IgD-negative memory B cell (primary cell): ENCODE measurements around the gene ZNF628. TPM values are rescaled to one million over a fixed set of nuclear protein-coding genes. Genes with fewer than 3 reads are reported as not detected.

Experiments used
- H3K27ac Mint-ChIP-seq, 3 donors: one replicate each; pipeline ENCODE4 v1.8.0; 2020 to 2022; ENCODE audit warnings: mild to moderate bottlenecking in 3 of 3, mixed read lengths in 3 of 3, moderate library complexity in 1 of 3
- H3K27me3 Mint-ChIP-seq: one replicate; pipeline ENCODE4 v1.8.0; 2021; ENCODE audit warnings: mixed read lengths
- H3K36me3 Mint-ChIP-seq: one replicate; pipeline ENCODE4 v1.8.0; 2020; ENCODE audit warnings: mild to moderate bottlenecking, mixed read lengths
- H3K4me1 Mint-ChIP-seq, 3 donors: one replicate each; pipeline ENCODE4 v1.8.0; 2020 to 2022; ENCODE audit warnings: mixed read lengths in 3 of 3, mild to moderate bottlenecking in 1 of 3
- H3K4me3 Mint-ChIP-seq, 4 donors: one replicate each; pipeline ENCODE4 v1.8.0; 2020 to 2022; ENCODE audit warnings: mild to moderate bottlenecking in 4 of 4, mixed read lengths in 4 of 4, moderate library complexity in 3 of 4
- H3K9me3 Mint-ChIP-seq, 3 donors: one replicate each; pipeline ENCODE4 v1.8.0; 2020 to 2021; ENCODE audit warnings: mixed read lengths in 3 of 3, mild to moderate bottlenecking in 1 of 3
- polyA plus RNA-seq: library from polyadenylated mRNA; unstranded; fragments of 300-500 nt; fragmentation: Illumina TruSeq; gene quantifications from one replicate; pipeline ENCODE4 v1.2.3, GENCODE V29; 2021

ZNF628 gene
- polyA plus RNA-seq, 1 donor from 2014 or later, result 0.34 TPM

DNA sequence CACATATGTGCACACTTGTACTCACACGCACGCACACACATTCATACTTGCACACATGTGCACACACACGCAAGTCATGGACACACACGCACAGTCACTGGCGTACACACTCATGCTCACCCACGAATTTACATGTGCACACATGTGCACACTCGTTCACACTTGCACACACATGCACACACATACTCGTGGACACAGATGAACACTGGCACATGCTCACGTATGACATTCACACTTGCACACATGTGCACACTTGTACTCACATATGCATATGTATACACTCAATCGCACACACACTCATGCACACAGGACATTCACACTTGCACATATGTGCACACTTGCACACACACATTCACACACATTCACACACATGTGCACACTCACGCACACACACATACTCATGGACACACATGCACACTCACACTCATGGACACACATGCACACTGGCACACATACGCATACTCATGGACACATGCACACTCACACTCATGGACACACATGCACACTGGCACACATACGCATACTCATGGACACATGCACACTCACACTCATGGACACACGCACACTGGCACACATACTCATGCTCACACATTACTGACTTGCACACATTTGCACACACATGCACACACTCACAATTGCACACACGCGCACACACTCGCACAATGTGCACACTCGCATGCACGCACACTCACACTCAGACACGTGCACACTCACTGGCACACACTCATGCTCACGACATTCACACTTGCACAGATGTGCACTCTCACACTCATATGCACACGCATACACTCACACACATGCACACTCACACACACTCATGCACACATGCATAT, 51.0 kb downstream of the ZNF628 start:
- no peaks in the 10 kb centered on the region for H3K4me1 Mint-ChIP-seq
- H3K9me3 Mint-ChIP-seq, result no peaks in the 10 kb centered on the region
- H3K36me3 Mint-ChIP-seq, result no peaks in the 10 kb centered on the region
- no peak overlapping the region for H3K27ac Mint-ChIP-seq
- no peak overlapping the region for H3K4me3 Mint-ChIP-seq
- no peaks in the 10 kb centered on the region for H3K27me3 Mint-ChIP-seq

DNA sequence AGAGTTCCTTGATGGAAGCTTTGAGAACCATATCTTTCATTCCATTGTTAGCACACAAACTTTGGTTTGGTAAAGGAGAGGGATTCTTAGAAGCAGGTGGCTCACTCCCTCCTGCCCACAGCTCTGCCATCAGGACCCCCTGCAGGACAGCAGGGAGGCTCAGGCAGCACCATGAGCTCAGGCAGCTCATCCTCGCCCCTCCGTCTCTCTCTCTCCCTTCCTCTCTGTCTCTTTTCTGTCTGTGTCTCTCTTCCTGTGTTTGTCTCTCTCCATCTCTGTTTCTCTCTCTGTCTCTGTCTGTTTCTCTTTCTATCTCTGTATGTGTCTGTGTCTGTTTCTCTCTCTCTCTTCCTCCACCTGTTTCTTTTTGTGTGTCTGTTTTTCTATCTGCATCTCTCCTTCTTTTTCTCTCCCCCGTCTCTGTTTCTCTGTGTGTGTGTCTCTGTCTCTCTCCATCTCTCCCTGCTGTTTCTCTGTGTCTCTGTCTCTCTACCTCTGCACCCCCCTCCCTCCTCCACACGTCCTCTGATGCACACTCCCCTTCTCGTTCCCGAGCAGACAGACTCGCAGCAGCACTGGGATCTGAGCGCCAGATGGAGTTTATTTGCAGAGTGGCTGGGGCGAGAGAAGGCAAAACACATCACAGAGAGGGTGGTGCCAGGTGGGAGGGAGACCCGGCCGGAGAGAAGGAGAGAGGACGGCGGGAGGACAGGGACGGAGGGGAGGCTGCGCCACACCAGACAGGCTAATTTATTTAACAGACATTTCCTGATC, 51.8 kb downstream of the ZNF628 start:
- no peaks in the 10 kb centered on the region for H3K9me3 Mint-ChIP-seq
- no peaks in the 10 kb centered on the region for H3K27me3 Mint-ChIP-seq
- no peak overlapping the region for H3K4me3 Mint-ChIP-seq
- no peaks in the 10 kb centered on the region for H3K36me3 Mint-ChIP-seq
- no peaks in the 10 kb centered on the region for H3K4me1 Mint-ChIP-seq
- H3K27ac Mint-ChIP-seq, result no peak overlapping the region

DNA sequence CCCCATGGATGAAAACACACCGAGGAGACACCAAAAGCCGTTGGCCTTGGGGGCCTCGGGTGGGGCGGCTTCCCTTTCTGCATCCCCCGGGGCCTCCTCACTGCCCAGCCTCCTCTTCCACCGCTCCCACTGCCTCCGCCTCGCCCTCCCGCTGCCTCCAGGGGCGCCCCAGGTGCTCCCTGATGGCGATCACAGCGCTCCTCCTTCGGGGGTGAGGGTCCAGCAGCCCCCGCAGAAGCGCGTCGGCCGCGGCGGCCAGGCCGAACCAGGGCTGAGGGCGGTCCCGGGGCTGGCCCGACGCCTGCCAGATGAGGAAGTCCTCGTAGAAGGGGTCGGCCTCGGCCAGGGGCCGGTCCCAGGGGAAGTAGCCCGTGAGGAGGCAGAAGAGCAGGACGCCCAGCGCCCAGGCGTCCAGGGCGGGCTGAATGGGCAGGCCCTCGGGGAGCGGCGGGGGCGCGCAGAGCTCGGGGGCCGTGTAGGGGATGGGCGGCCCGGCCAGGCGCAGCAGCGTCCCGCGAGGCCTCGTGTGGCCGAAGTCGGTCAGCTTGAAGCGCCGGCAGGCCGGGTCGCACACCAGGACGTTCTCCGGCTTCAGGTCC, 53.3 kb downstream of the ZNF628 start:
- no peaks in the 10 kb centered on the region for H3K9me3 Mint-ChIP-seq
- H3K4me3 Mint-ChIP-seq, result no peak overlapping the region
- peaks cover 2% of the 10 kb centered on the region for H3K36me3 Mint-ChIP-seq
- no peak overlapping the region for H3K27ac Mint-ChIP-seq
- H3K4me1 Mint-ChIP-seq, result no peaks in the 10 kb centered on the region
- H3K27me3 Mint-ChIP-seq, result peaks cover 1% of the 10 kb centered on the region

- Mint-ChIP-seq H3K4me1 (no peaks in the 10 kb centered on the region), H3K27ac (no peak overlapping the region), H3K9me3 (no peaks in the 10 kb centered on the region), H3K27me3 (peaks cover 1% of the 10 kb centered on the region), H3K4me3 (no peak overlapping the region), H3K36me3 (peaks cover 2% of the 10 kb centered on the region)
Measured at GRCh38 chr19:55530996-55531395, 54.6 kb downstream of the ZNF628 start.

Other genes with a start within 250 kb of the ZNF628 start
- 1.4 TPM for gene TMEM86B, start 247.9 kb upstream of the ZNF628 start, polyA plus RNA-seq
- gene PPP6R1, start 217.6 kb upstream of the ZNF628 start, polyA plus RNA-seq, result 47.0 TPM
- gene HSPBP1, start 196.5 kb upstream of the ZNF628 start, polyA plus RNA-seq, result 34.1 TPM
- gene BRSK1, start 192.6 kb upstream of the ZNF628 start, polyA plus RNA-seq, result 0.34 TPM
- gene TMEM150B, start 151.3 kb upstream of the ZNF628 start, polyA plus RNA-seq, result not detected
- gene KMT5C, start 136.7 kb upstream of the ZNF628 start, polyA plus RNA-seq, result 2.3 TPM
- not detected for gene COX6B2, start 121.9 kb upstream of the ZNF628 start, polyA plus RNA-seq
- gene GARIN5B, start 113.4 kb upstream of the ZNF628 start, polyA plus RNA-seq, result not detected
- not detected for gene IL11, start 106.2 kb upstream of the ZNF628 start, polyA plus RNA-seq
- not detected for gene TMEM190, start 99.8 kb upstream of the ZNF628 start, polyA plus RNA-seq
- gene TMEM238, start 92.3 kb upstream of the ZNF628 start, polyA plus RNA-seq, result 1.1 TPM
- gene RPL28, start 90.7 kb upstream of the ZNF628 start, polyA plus RNA-seq, result 825 TPM
- gene UBE2S, start 68.8 kb upstream of the ZNF628 start, polyA plus RNA-seq, result 37.6 TPM
- gene SHISA7, start 33.3 kb upstream of the ZNF628 start, polyA plus RNA-seq, result not detected
- 40.0 TPM for gene ISOC2, start 15.0 kb upstream of the ZNF628 start, polyA plus RNA-seq
- gene C19orf85, start 11.9 kb upstream of the ZNF628 start, polyA plus RNA-seq, result not detected
- 6.1 TPM for gene NAT14, start 8.6 kb downstream of the ZNF628 start, polyA plus RNA-seq
- not detected for gene SSC5D, start 11.8 kb downstream of the ZNF628 start, polyA plus RNA-seq
- gene SBK2, start 60.5 kb downstream of the ZNF628 start, polyA plus RNA-seq, result not detected
- gene SBK3, start 68.9 kb downstream of the ZNF628 start, polyA plus RNA-seq, result not detected
- gene ZNF579, start 104.2 kb downstream of the ZNF628 start, polyA plus RNA-seq, result 0.79 TPM
- 3.1 TPM for gene FIZ1, start 122.9 kb downstream of the ZNF628 start, polyA plus RNA-seq
- 49.6 TPM for gene ZNF524, start 123.7 kb downstream of the ZNF628 start, polyA plus RNA-seq
- gene ZNF865, start 129.0 kb downstream of the ZNF628 start, polyA plus RNA-seq, result 0.36 TPM
- 2.4 TPM for gene ZNF784, start 147.9 kb downstream of the ZNF628 start, polyA plus RNA-seq
- 38.4 TPM for gene ZNF580, start 164.4 kb downstream of the ZNF628 start, polyA plus RNA-seq
- gene ZNF581, start 167.0 kb downstream of the ZNF628 start, polyA plus RNA-seq, result 79.3 TPM
- gene CCDC106, start 171.6 kb downstream of the ZNF628 start, polyA plus RNA-seq, result 16.0 TPM
- 14.2 TPM for gene U2AF2, start 178.4 kb downstream of the ZNF628 start, polyA plus RNA-seq
- gene EPN1, start 198.6 kb downstream of the ZNF628 start, polyA plus RNA-seq, result 29.9 TPM